ENCODE measurements around the gene CCBE1.

The CCBE1 gene

GRCh38 chr18:59381949-59382348 lies 315.3 kb downstream of the CCBE1 start:
- H3K4me3 ChIP-seq (replicated peaks; ENCODE audit: insufficient read depth, low read length) = no peak overlapping the region
- no peak for DNase-seq (ENCODE audit: low read depth in 1 of 2, low spot score in 1 of 2)
- H3K27ac ChIP-seq (replicated peaks) = no peak overlapping the region
- H3K27me3 ChIP-seq (ENCODE audit: insufficient read depth, poor library complexity, severe bottlenecking) = peaks cover 3% of the 10 kb centered on the region
- TF ChIP-seq, protein P1, sequence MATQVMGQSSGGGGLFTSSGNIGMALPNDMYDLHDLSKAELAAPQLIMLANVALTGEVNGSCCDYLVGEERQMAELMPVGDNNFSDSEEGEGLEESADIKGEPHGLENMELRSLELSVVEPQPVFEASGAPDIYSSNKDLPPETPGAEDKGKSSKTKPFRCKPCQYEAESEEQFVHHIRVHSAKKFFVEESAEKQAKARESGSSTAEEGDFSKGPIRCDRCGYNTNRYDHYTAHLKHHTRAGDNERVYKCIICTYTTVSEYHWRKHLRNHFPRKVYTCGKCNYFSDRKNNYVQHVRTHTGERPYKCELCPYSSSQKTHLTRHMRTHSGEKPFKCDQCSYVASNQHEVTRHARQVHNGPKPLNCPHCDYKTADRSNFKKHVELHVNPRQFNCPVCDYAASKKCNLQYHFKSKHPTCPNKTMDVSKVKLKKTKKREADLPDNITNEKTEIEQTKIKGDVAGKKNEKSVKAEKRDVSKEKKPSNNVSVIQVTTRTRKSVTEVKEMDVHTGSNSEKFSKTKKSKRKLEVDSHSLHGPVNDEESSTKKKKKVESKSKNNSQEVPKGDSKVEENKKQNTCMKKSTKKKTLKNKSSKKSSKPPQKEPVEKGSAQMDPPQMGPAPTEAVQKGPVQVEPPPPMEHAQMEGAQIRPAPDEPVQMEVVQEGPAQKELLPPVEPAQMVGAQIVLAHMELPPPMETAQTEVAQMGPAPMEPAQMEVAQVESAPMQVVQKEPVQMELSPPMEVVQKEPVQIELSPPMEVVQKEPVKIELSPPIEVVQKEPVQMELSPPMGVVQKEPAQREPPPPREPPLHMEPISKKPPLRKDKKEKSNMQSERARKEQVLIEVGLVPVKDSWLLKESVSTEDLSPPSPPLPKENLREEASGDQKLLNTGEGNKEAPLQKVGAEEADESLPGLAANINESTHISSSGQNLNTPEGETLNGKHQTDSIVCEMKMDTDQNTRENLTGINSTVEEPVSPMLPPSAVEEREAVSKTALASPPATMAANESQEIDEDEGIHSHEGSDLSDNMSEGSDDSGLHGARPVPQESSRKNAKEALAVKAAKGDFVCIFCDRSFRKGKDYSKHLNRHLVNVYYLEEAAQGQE (IDR thresholded peaks at IDR 0.05; ENCODE audit: insufficient replicate concordance, low read depth) = no peak
- TF ChIP-seq GABPA (IDR thresholded peaks at IDR 0.05; ENCODE audit: low read depth) (no peak), POLR2AphosphoS5 (IDR thresholded peaks at IDR 0.05; ENCODE audit: low read depth) (no peak), CTCF (IDR thresholded peaks at IDR 0.05; ENCODE audit: insufficient read depth, low read length) (no peak), SPI1 (IDR thresholded peaks at IDR 0.05; ENCODE audit: borderline replicate concordance, low read depth) (no peak)

Measured in HL-60 (cell line).